HEK293T (cell line): ENCODE measurements around the gene ABCA5.

Experiments
- CTCF ChIA-PET: fragments of 350-600 bp; formaldehyde crosslinking; extraction: SDS; loops from one replicate; lab custom pipeline; 2021; ENCODE audit warnings: antibody characterized with exemption, inconsistent platforms; lab: Yijun Ruan, JAX
- POLR2A ChIA-PET: fragments of 350-600 bp; formaldehyde crosslinking; extraction: SDS; loops from one replicate; lab custom pipeline; 2020; ENCODE audit warnings: antibody characterized with exemption, inconsistent platforms; lab: Yijun Ruan, JAX
- DNase-seq: peaks from one replicate; pipeline ENCODE4 v3.0.0; 2012; ENCODE audit warnings: mixed read lengths; ENCODE audit errors: extremely low spot score
- ARNT ChIP-seq: fragments of 450-650 bp; IDR thresholded peaks from 2 replicates; pipeline ENCODE4 v1.6.1; 2017; ENCODE audit warnings: mild to moderate bottlenecking
- BHLHE40 ChIP-seq: fragments of 450-650 bp; IDR thresholded peaks from 2 replicates; pipeline ENCODE4 v1.6.1; 2016; ENCODE audit warnings: mild to moderate bottlenecking, moderate library complexity, borderline replicate concordance
- CTBP1 ChIP-seq: fragments of 450-650 bp; IDR thresholded peaks from 2 replicates; pipeline ENCODE4 v1.6.1; 2016; ENCODE audit warnings: borderline replicate concordance
- ELF4 ChIP-seq: fragments of 450-650 bp; IDR thresholded peaks from 2 replicates; pipeline ENCODE4 v1.6.1; 2017; ENCODE audit warnings: antibody characterized with exemption
- FOXA1 ChIP-seq: fragments of 450-650 bp; IDR thresholded peaks from 2 replicates; pipeline ENCODE4 v1.6.1; 2016; ENCODE audit warnings: mild to moderate bottlenecking
- FOXK2 ChIP-seq: fragments of 450-650 bp; IDR thresholded peaks from 2 replicates; pipeline ENCODE4 v1.6.1; 2016; ENCODE audit warnings: mild to moderate bottlenecking
- FOXM1 ChIP-seq: fragments of 450-650 bp; IDR thresholded peaks from 2 replicates; pipeline ENCODE4 v1.6.1; 2017; ENCODE audit warnings: mild to moderate bottlenecking, borderline replicate concordance
- HDGF ChIP-seq: fragments of 450-650 bp; IDR thresholded peaks from 2 replicates; pipeline ENCODE4 v1.6.1; 2017; ENCODE audit warnings: antibody characterized with exemption, borderline replicate concordance
- L3MBTL2 ChIP-seq: fragments of 450-650 bp; conservative IDR thresholded peaks from 2 replicates; pipeline ENCODE4 v1.6.1; 2016; ENCODE audit warnings: mild to moderate bottlenecking
- LEF1 ChIP-seq: fragments of 450-650 bp; IDR thresholded peaks from 2 replicates; pipeline ENCODE4 v1.6.1; 2017; ENCODE audit warnings: mild to moderate bottlenecking, borderline replicate concordance
- NFRKB ChIP-seq: fragments of 450-650 bp; IDR thresholded peaks from 2 replicates; pipeline ENCODE4 v1.6.1; 2016; ENCODE audit warnings: mild to moderate bottlenecking, moderate library complexity
- PKNOX1 ChIP-seq: fragments of 450-650 bp; IDR thresholded peaks from 2 replicates; pipeline ENCODE4 v1.6.1; 2016
- SP1 ChIP-seq: fragments of 450-650 bp; IDR thresholded peaks from 2 replicates; pipeline ENCODE4 v1.6.1; 2017
- SUZ12 ChIP-seq: fragments of 450-650 bp; IDR thresholded peaks from 2 replicates; pipeline ENCODE4 v1.6.1; 2016; ENCODE audit warnings: mild to moderate bottlenecking
- TARDBP ChIP-seq: fragments of 450-650 bp; IDR thresholded peaks from 2 replicates; pipeline ENCODE4 v1.6.1; 2016
- ZNF384 ChIP-seq: fragments of 450-650 bp; IDR thresholded peaks from 2 replicates; pipeline ENCODE4 v1.6.1; 2016

The ABCA5 gene

GRCh38 chr17:69222707-69223258 is 104.2 kb downstream of the ABCA5 start:
- ChIA-PET POLR2A (no interaction called here), CTCF (no interaction called here)

DNA sequence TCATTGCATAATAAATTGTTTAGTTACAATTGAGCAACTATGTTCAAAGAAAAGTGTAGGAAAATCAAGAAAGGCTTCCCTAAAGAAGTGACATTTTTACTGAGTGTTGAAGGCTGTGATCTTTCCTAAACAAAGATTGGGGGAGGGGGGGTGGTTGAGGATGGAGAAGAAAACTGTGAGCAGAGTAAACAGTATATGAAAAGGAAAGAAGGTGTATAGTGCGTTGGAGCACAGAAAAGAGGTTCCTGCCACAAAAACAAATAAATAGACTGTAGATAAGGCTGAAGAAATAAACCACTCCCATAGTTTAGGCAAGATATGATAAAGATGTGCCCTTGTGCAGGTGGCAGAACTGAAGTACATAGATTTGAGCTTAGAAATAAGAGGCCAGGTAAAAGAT is 106.8 kb downstream of the ABCA5 start:
- CTCF ChIA-PET: no interaction called here
- no peak for TF ChIP-seq TARDBP
- TF ChIP-seq FOXM1: no peak
- TF ChIP-seq HDGF: no peak
- TF ChIP-seq SP1: no peak
- TF ChIP-seq FOXA1: no peak
- TF ChIP-seq L3MBTL2: no peak
- no peak for TF ChIP-seq FOXK2
- TF ChIP-seq LEF1: no peak
- TF ChIP-seq CTBP1: no peak
- no peak for TF ChIP-seq NFRKB
- TF ChIP-seq SUZ12: no peak
- TF ChIP-seq ARNT: no peak
- TF ChIP-seq ZNF384: no peak
- no peak for TF ChIP-seq PKNOX1
- TF ChIP-seq BHLHE40: no peak
- TF ChIP-seq ELF4: no peak
- POLR2A ChIA-PET: no interaction called here
- DNase-seq: no peak

More at GRCh38 chr17:69222707-69223258, 104.2 kb downstream of the ABCA5 start:
- DNase-seq: no peak
- TF ChIP-seq FOXA1: no peak
- TF ChIP-seq PKNOX1: no peak
- TF ChIP-seq NFRKB: no peak
- no peak for TF ChIP-seq ARNT
- TF ChIP-seq CTBP1: no peak
- TF ChIP-seq ELF4: no peak
- no peak for TF ChIP-seq TARDBP
- no peak for TF ChIP-seq LEF1
- no peak for TF ChIP-seq BHLHE40
- no peak for TF ChIP-seq L3MBTL2
- TF ChIP-seq HDGF: no peak
- TF ChIP-seq SUZ12: no peak

GRCh38 chr17:69218986-69219385 is 107.9 kb downstream of the ABCA5 start:
- ChIA-PET CTCF (no interaction called here), POLR2A (no interaction called here)
- DNase-seq: no peak
- TF ChIP-seq HDGF (no peak), TARDBP (no peak)

DNA sequence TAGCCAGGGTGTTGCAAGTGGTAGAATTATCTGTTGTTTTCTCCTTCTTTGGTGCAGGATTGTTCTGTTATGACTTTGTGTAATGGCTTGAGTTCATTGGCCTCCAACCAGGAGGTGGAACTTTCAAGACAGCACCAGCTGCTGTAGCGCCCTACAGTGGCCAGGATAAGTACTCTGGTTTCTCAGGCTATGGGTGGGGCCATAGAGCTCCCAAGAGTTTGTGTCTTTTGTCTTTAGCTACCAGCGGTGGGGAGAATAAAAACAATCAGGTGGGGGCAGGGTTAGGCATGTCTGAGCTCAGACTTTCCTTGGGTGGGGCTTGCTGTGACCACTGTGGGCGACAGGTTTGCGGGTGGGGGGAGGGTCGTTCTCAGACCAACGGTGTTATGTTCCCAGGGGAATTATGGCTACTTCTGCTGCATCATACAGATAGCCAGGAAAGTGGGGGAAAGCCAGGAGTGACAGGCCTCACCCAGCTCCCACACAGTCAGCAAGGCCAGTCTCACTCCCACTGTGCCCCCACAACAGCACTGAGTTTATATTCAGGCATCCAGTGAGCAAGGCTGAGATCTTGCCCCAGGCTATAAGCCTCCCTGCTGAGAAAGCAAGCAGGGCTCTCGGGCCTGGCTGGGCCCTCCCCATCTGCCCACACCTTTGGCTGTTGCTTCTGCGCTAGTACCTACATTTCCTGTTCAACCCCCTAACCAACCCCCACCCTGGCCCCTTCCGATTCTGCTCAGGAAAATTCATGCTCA is 113.7 kb downstream of the ABCA5 start:
- TF ChIP-seq BHLHE40 (no peak), NFRKB (no peak), LEF1 (no peak), ELF4 (no peak), CTBP1 (no peak), HDGF (no peak), ZNF384 (no peak), FOXM1 (no peak), SP1 (no peak)
- CTCF ChIA-PET: no interaction called here
- no peak for DNase-seq
- POLR2A ChIA-PET: no interaction called here

GRCh38 chr17:69208640-69209039 is 118.3 kb downstream of the ABCA5 start:
- TF ChIP-seq FOXA1 (no peak), HDGF (no peak), SUZ12 (no peak), FOXK2 (no peak), L3MBTL2 (no peak), CTBP1 (no peak), SP1 (no peak), FOXM1 (no peak), ZNF384 (no peak), PKNOX1 (no peak), BHLHE40 (no peak), NFRKB (no peak), TARDBP (no peak), LEF1 (no peak), ARNT (no peak)
- no peak for DNase-seq
- CTCF ChIA-PET: no interaction called here
- POLR2A ChIA-PET: no interaction called here

GRCh38 chr17:69207151-69207550 is 119.8 kb downstream of the ABCA5 start:
- ChIA-PET CTCF (no interaction called here), POLR2A (no interaction called here)
- no peak for TF ChIP-seq PKNOX1
- TF ChIP-seq BHLHE40: no peak
- no peak for TF ChIP-seq ELF4
- no peak for TF ChIP-seq CTBP1
- no peak for TF ChIP-seq L3MBTL2
- no peak for TF ChIP-seq SP1
- no peak for TF ChIP-seq FOXA1
- no peak for TF ChIP-seq LEF1
- no peak for TF ChIP-seq FOXM1
- TF ChIP-seq TARDBP: no peak
- no peak for TF ChIP-seq SUZ12
- no peak for TF ChIP-seq ZNF384
- no peak for TF ChIP-seq FOXK2
- TF ChIP-seq NFRKB: no peak
- no peak for TF ChIP-seq ARNT
- no peak for DNase-seq
